M059J (cell line): ENCODE measurements around the gene ADAM22. TPM values are rescaled to one million over a fixed set of nuclear protein-coding genes. Genes with fewer than 3 reads are reported as not detected.

Experiments
- DNase-seq: peaks from one replicate; pipeline ENCODE4 v3.0.0-alpha.2; 2012; ENCODE audit warnings: low read depth
- total RNA-seq: library from RNA; depleted of rRNA; stranded (reverse); fragments of >200 nt; shearing (Covaris generic); gene quantifications from 2 replicates; pipeline ENCODE4 v1.2.3, GENCODE V29; 2014

The ADAM22 gene
- total RNA-seq, 1 experiment from 2014 or later: 1.4 TPM

GRCh38 chr7:88037050-88037449 lies 103.0 kb downstream of the ADAM22 start:
- no peak for DNase-seq

- DNase-seq: peak; percentile 84
These were observed 106.6 kb downstream of the ADAM22 start for GRCh38 chr7:88040694-88041093.

- no peak for DNase-seq
These were observed 107.5 kb downstream of the ADAM22 start for GRCh38 chr7:88041583-88041982.

- no peak for DNase-seq
These were observed 108.1 kb downstream of the ADAM22 start for GRCh38 chr7:88042157-88042556.

- no peak for DNase-seq
These were observed 108.8 kb downstream of the ADAM22 start for GRCh38 chr7:88042803-88043202.

GRCh38 chr7:88044069-88044468 lies 110.0 kb downstream of the ADAM22 start:
- DNase-seq: no peak

- DNase-seq: no peak
These were observed 113.0 kb downstream of the ADAM22 start for GRCh38 chr7:88046839-88047573.

- DNase-seq: no peak
These were observed 123.6 kb downstream of the ADAM22 start for GRCh38 chr7:88057655-88058054.

GRCh38 chr7:88062238-88062637 lies 128.2 kb downstream of the ADAM22 start:
- DNase-seq: no peak

GRCh38 chr7:88069093-88069492 lies 135.0 kb downstream of the ADAM22 start:
- DNase-seq: no peak

GRCh38 chr7:88071994-88072714 lies 138.1 kb downstream of the ADAM22 start:
- no peak for DNase-seq

- DNase-seq: no peak
These were observed 138.6 kb downstream of the ADAM22 start for GRCh38 chr7:88072715-88073055.

GRCh38 chr7:88073626-88074025 lies 139.6 kb downstream of the ADAM22 start:
- DNase-seq: no peak

GRCh38 chr7:88075216-88075615 lies 141.2 kb downstream of the ADAM22 start:
- no peak for DNase-seq

- DNase-seq: no peak
These were observed 149.8 kb downstream of the ADAM22 start for GRCh38 chr7:88083883-88084282.

- DNase-seq: no peak
These were observed 155.5 kb downstream of the ADAM22 start for GRCh38 chr7:88089561-88089960.

GRCh38 chr7:88090240-88090639 lies 156.2 kb downstream of the ADAM22 start:
- no peak for DNase-seq

- no peak for DNase-seq
These were observed 156.6 kb downstream of the ADAM22 start for GRCh38 chr7:88090671-88091070.

- DNase-seq: no peak
These were observed 158.1 kb downstream of the ADAM22 start for GRCh38 chr7:88091988-88092675.

GRCh38 chr7:88092676-88092999 lies 158.6 kb downstream of the ADAM22 start:
- no peak for DNase-seq

GRCh38 chr7:88101769-88102168 lies 167.7 kb downstream of the ADAM22 start:
- no peak for DNase-seq

- DNase-seq: no peak
These were observed 168.6 kb downstream of the ADAM22 start for GRCh38 chr7:88102675-88103074.

GRCh38 chr7:88104732-88105131 lies 170.7 kb downstream of the ADAM22 start:
- DNase-seq: no peak
